HL-60/S4 (cell line): ENCODE data around the gene COL6A2.

ENCODE experiments used
- in situ Hi-C: fragments of 300-500 bp; cut with MboI; formaldehyde crosslinking; loops from 2 replicates; pipeline ENCODE4 v1.14.3; 2022; ENCODE audit warnings: low sequenced_read_pairs

COL6A2 gene

GRCh38 chr21:46111857-46112724 is 14.2 kb downstream of the COL6A2 start:
- in situ Hi-C loops: no loop called here

GRCh38 chr21:46112725-46113215 is 14.9 kb downstream of the COL6A2 start:
- in situ Hi-C loops: no loop called here

- in situ Hi-C loops: no loop called here
Measured at GRCh38 chr21:46113497-46114176, 15.7 kb downstream of the COL6A2 start.

- in situ Hi-C loops: no loop called here
Measured at GRCh38 chr21:46114963-46115362, 17.1 kb downstream of the COL6A2 start.

GRCh38 chr21:46115441-46116188 is 17.7 kb downstream of the COL6A2 start:
- in situ Hi-C loops: no loop called here

GRCh38 chr21:46116189-46116775 is 18.4 kb downstream of the COL6A2 start:
- in situ Hi-C loops: no loop called here

- in situ Hi-C loops: no loop called here
Measured at GRCh38 chr21:46116776-46117585, 19.1 kb downstream of the COL6A2 start.

GRCh38 chr21:46117586-46118315 is 19.8 kb downstream of the COL6A2 start:
- in situ Hi-C loops: no loop called here

- in situ Hi-C loops: no loop called here
Measured at GRCh38 chr21:46118316-46119143, 20.6 kb downstream of the COL6A2 start.

- in situ Hi-C loops: no loop called here
Measured at GRCh38 chr21:46119144-46119636, 21.3 kb downstream of the COL6A2 start.

GRCh38 chr21:46119637-46120271 is 21.8 kb downstream of the COL6A2 start:
- in situ Hi-C loops: no loop called here

GRCh38 chr21:46120301-46121285 is 22.7 kb downstream of the COL6A2 start:
- in situ Hi-C loops: no loop called here

GRCh38 chr21:46121286-46122221 is 23.6 kb downstream of the COL6A2 start:
- in situ Hi-C loops: no loop called here

- in situ Hi-C loops: no loop called here
Measured at GRCh38 chr21:46122237-46122671, 24.3 kb downstream of the COL6A2 start.
